ENCODE data around the gene CKMT2.

Gene CKMT2

DNA sequence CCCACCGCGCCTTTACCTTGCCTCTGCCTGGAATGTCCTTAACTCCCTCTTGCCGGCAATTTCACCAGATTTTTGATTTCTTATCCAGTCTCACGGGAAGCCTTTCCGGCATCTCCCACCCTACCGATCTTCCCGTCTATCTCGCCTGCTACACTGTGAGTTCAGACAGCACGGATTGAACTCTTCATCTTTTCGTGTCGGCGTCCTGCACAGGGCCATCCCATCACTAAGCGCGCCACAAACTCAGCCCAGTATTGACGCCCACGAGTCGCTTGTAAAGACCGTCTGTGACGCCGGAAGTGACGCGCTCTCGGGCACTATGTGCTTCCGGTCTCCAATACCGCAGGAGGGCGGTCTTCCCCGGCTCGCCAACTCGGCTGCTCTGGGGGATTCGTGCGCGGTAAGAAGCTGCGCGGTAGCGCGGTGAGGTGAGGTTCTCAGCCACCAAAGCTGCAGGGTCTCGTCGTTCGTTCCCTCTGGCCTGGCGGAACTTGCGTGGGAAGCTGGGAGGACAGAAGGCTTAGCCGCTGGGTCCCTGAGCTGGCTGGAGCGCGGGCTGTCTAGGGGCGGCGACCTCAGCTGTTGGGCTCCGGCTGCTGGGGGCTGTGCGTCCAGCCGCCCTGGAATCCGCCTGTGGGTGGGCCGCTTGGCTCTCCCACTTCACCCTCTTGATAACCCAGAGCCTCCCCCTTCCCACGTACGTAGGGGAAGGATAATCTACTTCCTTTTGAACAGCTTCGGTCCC, 68.3 kb downstream of the CKMT2 start, which contains the start of gene ZCCHC9:
Gene ZCCHC9, plus strand, starts transcription at position 317 of the 745 bp plus-strand sequence. CDS start 3,171 bp downstream, outside the sequence.
- TF ChIP-seq, protein P1, sequence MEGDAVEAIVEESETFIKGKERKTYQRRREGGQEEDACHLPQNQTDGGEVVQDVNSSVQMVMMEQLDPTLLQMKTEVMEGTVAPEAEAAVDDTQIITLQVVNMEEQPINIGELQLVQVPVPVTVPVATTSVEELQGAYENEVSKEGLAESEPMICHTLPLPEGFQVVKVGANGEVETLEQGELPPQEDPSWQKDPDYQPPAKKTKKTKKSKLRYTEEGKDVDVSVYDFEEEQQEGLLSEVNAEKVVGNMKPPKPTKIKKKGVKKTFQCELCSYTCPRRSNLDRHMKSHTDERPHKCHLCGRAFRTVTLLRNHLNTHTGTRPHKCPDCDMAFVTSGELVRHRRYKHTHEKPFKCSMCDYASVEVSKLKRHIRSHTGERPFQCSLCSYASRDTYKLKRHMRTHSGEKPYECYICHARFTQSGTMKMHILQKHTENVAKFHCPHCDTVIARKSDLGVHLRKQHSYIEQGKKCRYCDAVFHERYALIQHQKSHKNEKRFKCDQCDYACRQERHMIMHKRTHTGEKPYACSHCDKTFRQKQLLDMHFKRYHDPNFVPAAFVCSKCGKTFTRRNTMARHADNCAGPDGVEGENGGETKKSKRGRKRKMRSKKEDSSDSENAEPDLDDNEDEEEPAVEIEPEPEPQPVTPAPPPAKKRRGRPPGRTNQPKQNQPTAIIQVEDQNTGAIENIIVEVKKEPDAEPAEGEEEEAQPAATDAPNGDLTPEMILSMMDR (IDR thresholded peaks at IDR 0.05): peak; percentile 21; the same call in 1 of the 2 replicates

- TF ChIP-seq, protein P1 (IDR thresholded peaks at IDR 0.05): no peak
Observed at GRCh38 chr5:81302596-81302995, 69.5 kb downstream of the CKMT2 start.

DNA sequence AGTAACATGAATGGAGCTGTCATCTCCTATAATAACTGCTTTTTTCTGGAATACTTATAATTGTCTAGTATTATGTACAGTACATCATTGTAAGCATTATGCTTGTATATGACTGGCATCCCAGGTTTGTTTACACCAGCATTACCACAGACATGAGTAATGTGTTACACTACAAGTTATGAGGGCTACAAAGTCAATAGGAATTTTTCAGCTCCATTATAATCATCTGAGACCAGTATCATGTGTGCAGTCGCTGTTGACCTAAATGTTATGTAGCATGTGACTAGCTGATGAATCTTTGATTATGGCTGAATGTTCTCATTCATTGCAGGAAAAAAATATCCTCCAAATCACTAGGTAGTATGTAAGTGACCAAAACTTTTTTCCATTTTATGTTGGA, 70.4 kb downstream of the CKMT2 start:
- TF ChIP-seq, protein P1 (IDR thresholded peaks at IDR 0.05): no peak

DNA sequence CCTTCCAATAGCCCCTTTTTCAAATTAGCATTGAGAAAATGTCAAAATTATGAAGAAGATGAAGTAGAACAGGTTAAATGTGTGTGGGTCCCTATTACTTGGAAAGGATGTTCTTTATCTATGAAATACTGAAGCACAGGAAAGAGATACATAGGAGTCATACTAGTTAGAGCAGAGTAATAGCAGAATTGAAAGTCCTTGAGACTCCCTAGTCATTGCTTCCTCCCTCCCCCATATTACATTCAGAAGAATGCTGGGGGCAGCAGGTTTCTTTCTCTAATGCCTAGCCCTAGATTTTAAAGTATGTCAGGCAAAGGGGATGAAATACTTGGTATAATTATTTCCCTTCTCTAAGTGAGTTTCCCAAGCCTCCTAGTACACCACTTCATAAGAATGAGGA, 72.7 kb downstream of the CKMT2 start:
- TF ChIP-seq, protein P1 (IDR thresholded peaks at IDR 0.05): no peak

DNA sequence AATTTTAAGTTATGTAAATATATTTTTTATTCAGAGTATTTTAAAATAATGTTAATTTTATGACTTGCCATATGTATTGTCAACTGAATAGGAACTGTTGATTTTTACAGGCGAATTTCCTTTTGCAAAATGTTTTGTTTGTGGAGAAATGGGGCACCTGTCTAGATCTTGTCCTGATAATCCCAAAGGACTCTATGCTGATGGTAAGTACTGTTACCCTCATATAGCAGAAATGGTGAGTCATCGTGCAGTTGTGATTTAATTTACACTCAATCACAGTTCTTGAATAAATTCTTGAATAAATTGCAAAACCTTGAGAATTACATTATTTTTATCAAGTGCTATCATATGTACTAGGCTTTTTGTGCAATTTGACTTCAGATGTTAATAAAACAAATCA, 75.7 kb downstream of the CKMT2 start:
- TF ChIP-seq, protein P1 (IDR thresholded peaks at IDR 0.05): no peak

- TF ChIP-seq, protein P1 (IDR thresholded peaks at IDR 0.05): no peak
Observed at GRCh38 chr5:81310402-81311063, 77.4 kb downstream of the CKMT2 start.

GRCh38 chr5:81313278-81313677, 80.2 kb downstream of the CKMT2 start:
- TF ChIP-seq, protein P1 (IDR thresholded peaks at IDR 0.05): no peak

All from LNCAP (cell line).